Aorta (tissue), 5 donors: ENCODE data around the gene ZCCHC9. TPM values are rescaled to one million over a fixed set of nuclear protein-coding genes. Genes with fewer than 3 reads are reported as not detected.
"Not testable (repeated sequence)": the region's sequence is repeated elsewhere in the genome, so short reads cannot be mapped to it uniquely, and the experiment has no call there.

Experiments used
- ATAC-seq: fragments of 200-7000 bp; cut with Tn5 transposase; one replicate; pipeline ENCODE4 v1.9.1; 2022; ENCODE audit warnings: moderate library complexity; ENCODE audit not compliant: low FRiP score
- DNase-seq, 2 donors: peaks; one replicate each; pipeline ENCODE4 v3.0.0-alpha.2; 2020
- H3K27ac ChIP-seq, 2 donors: one replicate each; pipeline ENCODE4 v1.5.1; 2013; ENCODE audit warnings: low read length in 2 of 2, mild to moderate bottlenecking in 2 of 2, moderate library complexity in 2 of 2, control low read depth in 1 of 2, inconsistent platforms in 1 of 2, low read depth in 1 of 2
- H3K27me3 ChIP-seq, 2 donors: one replicate each; pipeline ENCODE4 v1.6.1; 2013; ENCODE audit warnings: control low read depth in 1 of 2, low read length in 1 of 2, mild to moderate bottlenecking in 1 of 2, moderate library complexity in 1 of 2; ENCODE audit not compliant: insufficient read depth in 2 of 2, control insufficient read depth in 1 of 2
- H3K36me3 ChIP-seq, 2 donors: one replicate each; pipeline ENCODE4 v1.6.1; 2013; ENCODE audit warnings: control low read depth in 1 of 2, low read length in 1 of 2, mild to moderate bottlenecking in 1 of 2; ENCODE audit not compliant: insufficient read depth in 2 of 2, control insufficient read depth in 1 of 2
- H3K4me1 ChIP-seq, 2 donors: one replicate each; pipeline ENCODE4 v1.6.1; 2013; ENCODE audit warnings: low read length in 2 of 2, control low read depth in 1 of 2, mild to moderate bottlenecking in 1 of 2, moderate library complexity in 1 of 2; ENCODE audit not compliant: insufficient read depth in 2 of 2, control insufficient read depth in 1 of 2
- H3K4me3 ChIP-seq, 2 donors: one replicate each; pipeline ENCODE4 v1.5.1; 2013; ENCODE audit warnings: low read length in 2 of 2, control low read depth in 1 of 2, mild to moderate bottlenecking in 1 of 2
- H3K9me3 ChIP-seq: one replicate; pipeline ENCODE4 v1.6.1; 2013; ENCODE audit warnings: mild to moderate bottlenecking, low read length; ENCODE audit not compliant: control insufficient read depth
- WGBS, 2 donors: extraction: QIAGEN DNeasy Blood & Tissue Kit; methylation state at CpG; one replicate each; pipeline ENCODE4 v1.1.7; 2013; 5-methylcytosine and 5-hydroxymethylcytosine counted together
- intact Hi-C, 2 donors: fragments of 100-400 bp; cut with DNase I; formaldehyde crosslinking; loops; one replicate each; pipeline versions ENCODE4 v1.14.2 to v1.15.0; 2022
- polyA plus RNA-seq, 2 donors: library from polyadenylated mRNA; stranded (reverse); fragments of 200-250 nt; gene quantifications; one replicate each; pipeline ENCODE4 v1.2.3, GENCODE V29; 2013
- total RNA-seq, 2 donors: library from RNA; stranded (reverse); fragmentation: NEBNext Ultra II Directional; extraction: Animal tissue kit (Norgen Biotek cat#: 25700); gene quantifications; one replicate each; pipeline ENCODE4 v1.2.1, GENCODE V29; 2021
- donor health status: healthy with polysubstance abuse.
- donor health status: Bipolar disorder and iron deficiency.
- donor health status: DM: no; HTN: no; CAD: no.
- donor health status: DM: no; HTN: no; CAD: no.
- donor health status: DM: yes; HTN: yes; CAD: no.

Gene ZCCHC9
- total and polyA plus RNA-seq, 4 donors = 21.7 to 43.3 (median 27.0) TPM

DNA sequence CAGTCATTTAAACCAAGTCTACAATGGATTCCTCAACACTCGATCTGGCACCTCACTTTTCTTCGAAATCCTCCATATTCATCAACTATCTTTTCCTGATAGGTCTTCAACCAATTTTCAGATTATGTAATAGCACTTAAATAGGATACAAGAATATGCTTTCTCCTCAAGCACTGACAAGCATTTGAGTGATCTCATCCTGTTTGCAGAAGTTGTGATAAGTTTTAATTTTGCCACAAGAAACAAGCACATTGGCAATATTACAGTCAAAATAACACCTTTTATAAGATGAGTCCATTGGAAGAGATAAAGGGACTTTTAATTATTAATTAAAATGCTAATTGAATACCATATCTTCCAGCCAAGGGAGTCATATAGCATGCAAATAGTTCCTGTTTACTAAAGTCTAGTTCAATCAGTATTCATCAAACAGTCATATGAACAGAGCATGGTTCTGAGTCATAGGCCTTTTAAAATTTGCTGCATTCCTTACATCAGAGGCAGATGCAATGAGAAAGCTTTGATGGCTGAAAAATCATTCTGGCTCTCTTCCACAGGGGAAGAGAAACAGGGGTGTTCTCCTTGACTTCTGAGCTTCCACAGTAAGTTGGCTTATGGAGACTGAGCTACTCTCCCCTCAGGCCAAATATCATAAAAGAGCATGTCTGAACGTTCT is 32.7 kb upstream of the ZCCHC9 start:
- no peak for DNase-seq
- 66 to 71% methylated on average over 3 of the region's 3 CpGs for WGBS, 2 donors
- ATAC-seq = no peak
- no peaks in the 10 kb centered on the region for H3K27me3 ChIP-seq
- intact Hi-C loops = no loop called here
- H3K9me3 ChIP-seq = peaks cover 3% of the 10 kb centered on the region
- no peaks in the 10 kb centered on the region for H3K4me1 ChIP-seq
- H3K36me3 ChIP-seq = peaks cover 2 to 7% of the 10 kb centered on the region in 2 donors
- no peak overlapping the region for H3K4me3 ChIP-seq
- H3K27ac ChIP-seq = no peak overlapping the region

DNA sequence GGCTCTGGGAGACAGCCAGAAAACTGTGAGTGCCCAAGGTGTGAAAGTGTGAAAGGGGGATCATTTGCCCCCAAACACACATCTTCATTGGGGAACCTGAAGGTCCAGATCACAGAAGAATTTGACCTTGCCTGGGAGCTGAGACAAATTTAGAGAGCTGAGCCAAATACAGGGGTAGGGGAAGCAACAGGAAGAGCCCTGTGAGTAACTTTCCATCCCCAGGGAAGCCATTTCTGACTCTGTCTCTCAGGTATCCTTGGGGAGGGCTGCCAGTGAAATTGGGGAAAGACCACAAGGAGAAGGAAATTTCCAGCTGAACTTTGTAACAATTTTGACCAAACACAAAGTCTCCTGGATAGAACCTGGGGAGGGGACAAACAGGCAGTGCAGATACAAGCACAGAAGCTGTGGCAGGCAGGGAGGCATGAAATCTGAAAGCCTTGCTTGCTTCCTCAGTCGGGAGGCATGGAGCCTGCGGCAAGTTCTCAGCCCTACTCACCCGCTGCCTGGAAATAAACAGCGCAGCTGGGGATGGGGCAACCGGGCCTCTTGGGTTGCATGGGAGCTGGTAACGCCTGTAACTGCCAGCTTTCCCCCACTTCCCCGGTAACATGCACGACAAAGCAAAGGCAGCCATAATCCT is 31.5 kb upstream of the ZCCHC9 start:
- H3K27ac ChIP-seq = no peak overlapping the region
- H3K9me3 ChIP-seq = peaks cover 3% of the 10 kb centered on the region
- H3K4me1 ChIP-seq = no peaks in the 10 kb centered on the region
- WGBS, 2 donors = 93 to 94% methylated on average over 8 of the region's 8 CpGs
- peaks cover 2 to 7% of the 10 kb centered on the region in 2 donors for H3K36me3 ChIP-seq
- ATAC-seq (no peak), DNase-seq (no peak)
- no peak overlapping the region for H3K4me3 ChIP-seq
- intact Hi-C loops = no loop called here
- H3K27me3 ChIP-seq = no peaks in the 10 kb centered on the region

DNA sequence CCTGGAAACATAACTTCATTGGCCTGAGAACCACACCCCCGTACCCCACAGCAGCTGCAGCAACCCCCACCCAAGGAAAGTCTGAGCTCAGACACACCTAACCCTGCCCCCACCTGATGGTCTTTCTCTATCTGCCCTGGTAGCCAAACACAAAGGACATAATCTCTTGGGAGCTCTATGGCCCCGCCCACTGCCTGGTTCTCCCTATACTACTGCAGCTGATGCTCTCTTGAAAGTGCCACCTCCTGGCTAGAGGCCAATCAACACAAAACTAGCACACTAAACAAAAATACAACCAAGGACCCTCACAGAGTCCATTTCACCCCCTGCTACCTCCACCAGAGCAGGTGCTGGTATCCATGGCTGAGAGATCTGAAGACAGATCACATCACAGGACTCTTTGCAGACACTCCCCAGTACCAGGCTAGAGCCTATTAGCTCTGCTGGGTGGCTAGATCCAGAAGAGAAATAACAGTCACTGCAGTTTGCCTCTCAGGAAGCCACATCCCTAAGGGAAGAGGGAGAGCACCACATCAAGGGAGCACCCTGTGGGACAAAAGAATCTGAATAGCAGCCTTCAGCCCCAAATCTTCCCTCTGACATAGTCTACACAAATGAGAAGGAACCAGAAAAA is 30.9 kb upstream of the ZCCHC9 start:
- H3K27ac ChIP-seq, H3K4me1 ChIP-seq, ATAC-seq, H3K9me3 ChIP-seq, H3K36me3 ChIP-seq, DNase-seq, H3K27me3 ChIP-seq, intact Hi-C loops, H3K4me3 ChIP-seq: not testable (repeated sequence)
- WGBS, 2 donors = 94 to 96% methylated on average over 2 of the region's 2 CpGs

DNA sequence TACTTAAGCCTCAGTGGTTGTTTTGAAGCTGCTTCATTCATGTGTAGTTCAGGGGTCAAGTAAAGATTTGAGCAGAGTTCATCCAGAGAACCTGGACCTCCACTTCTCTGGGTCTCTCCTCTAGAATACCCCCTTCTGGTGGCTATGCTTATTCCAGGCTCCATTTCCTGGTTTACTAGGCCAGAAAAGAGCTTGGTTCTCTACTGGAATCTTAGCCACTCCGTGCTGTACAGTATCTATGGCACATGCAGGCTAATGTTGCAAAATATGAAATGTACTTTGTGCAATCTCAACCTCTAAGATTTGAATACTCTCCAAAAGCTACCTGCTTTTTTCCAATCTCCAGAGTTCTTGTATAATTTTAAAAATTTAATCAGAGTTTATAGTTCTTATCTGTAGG is 17.4 kb upstream of the ZCCHC9 start:
- ATAC-seq (no peak), DNase-seq (no peak)
- Histone ChIP-seq H3K4me3 (no peak overlapping the region), H3K9me3 (no peaks in the 10 kb centered on the region), H3K27me3 (no peaks in the 10 kb centered on the region), H3K27ac (no peak overlapping the region), H3K36me3 (no peaks in the 10 kb centered on the region), H3K4me1 (no peaks in the 10 kb centered on the region)
- intact Hi-C loops = no loop called here
- 82 to 95% methylated on average over 1 of the region's 1 CpG for WGBS, 2 donors

DNA sequence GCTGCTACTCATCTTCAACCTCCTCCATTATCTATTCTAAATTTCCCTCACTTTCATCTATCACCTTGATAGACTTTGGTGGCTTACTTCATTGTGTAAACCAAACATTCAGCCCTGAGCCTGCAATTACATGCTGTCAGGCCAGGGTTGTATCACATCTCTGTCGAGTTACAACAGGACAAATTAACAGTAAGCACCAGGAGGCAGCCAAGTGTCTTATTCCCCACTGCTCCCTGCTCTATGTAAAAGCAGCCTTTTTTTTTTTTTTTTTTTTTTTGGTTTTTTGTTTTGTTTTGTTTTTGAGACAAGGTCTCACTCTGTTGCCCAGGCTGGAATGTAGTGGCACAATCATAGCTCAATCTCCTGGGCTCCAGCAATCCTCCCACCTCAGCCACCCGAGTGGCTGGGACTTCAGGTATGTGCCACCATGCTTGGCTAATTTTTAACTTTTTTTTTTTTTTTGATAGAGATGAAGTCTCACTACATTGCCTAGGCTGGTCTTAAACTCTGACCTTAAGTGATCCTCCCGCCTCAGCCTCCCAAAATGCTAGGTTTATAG is 15.2 kb upstream of the ZCCHC9 start:
- Histone ChIP-seq H3K36me3 (no peaks in the 10 kb centered on the region), H3K9me3 (no peaks in the 10 kb centered on the region), H3K4me1 (no peaks in the 10 kb centered on the region), H3K4me3 (no peak overlapping the region), H3K27ac (no peak overlapping the region), H3K27me3 (no peaks in the 10 kb centered on the region)
- intact Hi-C loops = no loop called here
- DNase-seq (no peak), ATAC-seq (no peak)
- 58 to 69% methylated on average over 3 of the region's 3 CpGs for WGBS, 2 donors

DNA sequence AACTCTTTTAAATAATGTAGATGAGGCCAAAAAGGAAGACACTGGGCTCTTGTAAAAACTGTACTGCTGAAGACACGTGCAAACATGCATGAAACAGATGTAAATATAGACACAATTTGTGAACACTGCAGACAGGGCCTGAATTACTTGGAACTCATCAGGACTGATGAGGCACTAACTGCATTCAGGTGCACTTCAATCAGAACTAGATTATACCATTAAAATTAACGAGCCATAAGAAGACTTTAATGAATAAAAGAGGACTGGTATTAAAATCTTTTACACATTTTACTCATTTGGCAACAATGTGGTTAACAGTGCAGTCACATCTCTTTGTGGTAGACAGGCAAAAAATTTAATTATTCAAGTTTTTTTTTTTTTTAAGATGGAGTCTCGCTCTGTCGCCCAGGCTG is 13.4 kb upstream of the ZCCHC9 start:
- Histone ChIP-seq H3K4me1 (no peaks in the 10 kb centered on the region), H3K27ac (no peak overlapping the region), H3K9me3 (peaks cover 2% of the 10 kb centered on the region), H3K36me3 (no peaks in the 10 kb centered on the region), H3K27me3 (no peaks in the 10 kb centered on the region), H3K4me3 (no peak overlapping the region)
- no peak for ATAC-seq
- WGBS, 2 donors = 87 to 89% methylated on average over 4 of the region's 4 CpGs
- intact Hi-C loops = no loop called here
- DNase-seq = no peak

DNA sequence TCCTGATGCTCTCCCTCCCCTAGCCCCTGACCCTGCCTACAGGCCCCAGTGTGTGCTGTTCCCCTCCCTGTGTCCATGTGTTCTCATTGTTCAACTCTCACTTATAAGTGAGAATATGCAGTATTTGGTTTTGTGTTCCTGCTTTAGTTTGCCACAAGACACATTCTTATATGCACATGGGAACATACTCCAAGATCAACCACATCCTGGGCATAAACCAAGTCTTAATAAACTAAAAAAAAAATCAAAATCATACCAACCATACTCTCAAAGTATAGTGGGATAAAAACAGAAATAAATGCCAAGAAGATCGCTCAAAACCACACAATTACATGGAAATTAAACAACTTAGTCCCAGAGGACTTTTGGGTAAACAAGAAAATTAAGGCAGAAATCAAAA is 11.2 kb upstream of the ZCCHC9 start:
- Histone ChIP-seq H3K27ac (no peak overlapping the region), H3K9me3 (peaks cover 2% of the 10 kb centered on the region), H3K36me3 (no peaks in the 10 kb centered on the region), H3K27me3 (no peaks in the 10 kb centered on the region), H3K4me3 (no peak overlapping the region), H3K4me1 (no peaks in the 10 kb centered on the region)
- intact Hi-C loops = no loop called here
- DNase-seq = no peak
- ATAC-seq = no peak
- 14 to 32% methylated on average over 1 of the region's 1 CpG for WGBS, 2 donors

DNA sequence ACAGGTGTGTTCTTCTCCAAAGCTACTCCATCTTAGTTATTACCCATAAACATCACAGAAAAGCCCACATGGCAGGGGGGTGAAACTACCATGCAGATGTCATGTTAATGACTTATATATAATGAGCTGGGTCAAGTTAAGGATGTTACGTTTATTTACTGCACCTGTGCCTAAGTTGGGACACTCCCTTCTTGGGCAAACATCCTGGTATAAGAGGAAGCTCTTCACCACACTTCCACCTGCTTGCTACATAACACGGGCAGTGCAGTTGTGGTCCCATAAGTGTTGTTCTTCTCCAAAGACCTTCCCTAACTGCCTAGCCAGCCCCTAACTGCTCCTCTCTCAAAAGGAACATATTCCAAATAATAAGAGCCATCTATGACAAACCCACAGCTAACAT is 9.3 kb upstream of the ZCCHC9 start:
- Histone ChIP-seq H3K9me3 (peaks cover 2% of the 10 kb centered on the region), H3K27me3 (no peaks in the 10 kb centered on the region), H3K36me3 (no peaks in the 10 kb centered on the region), H3K4me3 (no peak overlapping the region), H3K27ac (no peak overlapping the region), H3K4me1 (no peaks in the 10 kb centered on the region)
- intact Hi-C loops = no loop called here
- DNase-seq (no peak), ATAC-seq (no peak)
- WGBS, 2 donors = 98 to 100% methylated on average over 2 of the region's 2 CpGs
